Measurements from ENCODE around the gene GABRP. TPM values are rescaled to one million over a fixed set of nuclear protein-coding genes. Genes with fewer than 3 reads are reported as not detected.

The GABRP gene
- total RNA-seq, 120 experiments from 2014 or later, result 0.19 to 1.1 (median 0.90) TPM; not detected in 116

Other genes with a start within 250 kb of the GABRP start
- 10 to 100 TPM in 115 of 120 experiments, 1 to 10 TPM in 5; 5.5 to 32.3 (median 15.7) TPM for gene RANBP17, start 78.3 kb downstream of the GABRP start, total RNA-seq

Data from dorsolateral prefrontal cortex (tissue), 118 donors.